Activated naive CD4-positive, alpha-beta T cell treated with anti-CD3 and anti-CD28 coated beads for 36 hours (primary cell): ENCODE results near the gene IFNL2. TPM values are rescaled to one million over a fixed set of nuclear protein-coding genes. Genes with fewer than 3 reads are reported as not detected.
"Not testable (repeated sequence)": the region's sequence is repeated elsewhere in the genome, so short reads cannot be mapped to it uniquely, and the experiment has no call there.

Experiments used
- CTCF ChIA-PET: fragments of 350-600 bp; sonication (Branson Sonifier 250); formaldehyde crosslinking; loops from one replicate; lab custom pipeline; 2021; ENCODE audit warnings: antibody characterized with exemption; lab: Charles Lee
- DNase-seq: peaks from one replicate; pipeline ENCODE4 v3.0.0-alpha.2; 2020
- H3K27ac Mint-ChIP-seq: one replicate; pipeline ENCODE4 v1.8.0; 2021; ENCODE audit warnings: mild to moderate bottlenecking, mixed read lengths
- H3K27me3 Mint-ChIP-seq: one replicate; pipeline ENCODE4 v1.8.0; 2021; ENCODE audit warnings: low read depth, mixed read lengths
- H3K36me3 Mint-ChIP-seq: one replicate; pipeline ENCODE4 v1.8.0; 2021; ENCODE audit warnings: low read depth, mixed read lengths
- H3K4me1 Mint-ChIP-seq: one replicate; pipeline ENCODE4 v1.8.0; 2021; ENCODE audit warnings: low read depth, mixed read lengths
- H3K4me3 Mint-ChIP-seq: one replicate; pipeline ENCODE4 v1.8.0; 2021; ENCODE audit warnings: mild to moderate bottlenecking, moderate library complexity, mixed read lengths
- H3K9me3 Mint-ChIP-seq: one replicate; pipeline ENCODE4 v1.8.0; 2021; ENCODE audit warnings: mixed read lengths
- intact Hi-C: fragments of 100-400 bp; cut with micrococcal nuclease; formaldehyde crosslinking; loops from one replicate; pipeline ENCODE4 v1.15.1; 2023
- total RNA-seq, 2 experiments: library from RNA; stranded (reverse); gene quantifications; one replicate each; pipeline ENCODE4 v1.2.3, GENCODE V29; 2021

Gene IFNL2
- under 1 TPM; 0.69 to 0.93 TPM for total RNA-seq

- intact Hi-C loops, H3K27ac Mint-ChIP-seq, H3K9me3 Mint-ChIP-seq, CTCF ChIA-PET, H3K4me3 Mint-ChIP-seq, H3K36me3 Mint-ChIP-seq, DNase-seq: not testable (repeated sequence)
- Mint-ChIP-seq H3K27me3 (peaks cover 21% of the 10 kb centered on the region), H3K4me1 (peaks cover 13% of the 10 kb centered on the region)
Observed at GRCh38 chr19:39268085-39268484, at the start of gene IFNL2. Gene IFNL2 (plus strand): TSS chr19:39268396. CDS start chr19:39268569, 173 bp downstream.

DNA sequence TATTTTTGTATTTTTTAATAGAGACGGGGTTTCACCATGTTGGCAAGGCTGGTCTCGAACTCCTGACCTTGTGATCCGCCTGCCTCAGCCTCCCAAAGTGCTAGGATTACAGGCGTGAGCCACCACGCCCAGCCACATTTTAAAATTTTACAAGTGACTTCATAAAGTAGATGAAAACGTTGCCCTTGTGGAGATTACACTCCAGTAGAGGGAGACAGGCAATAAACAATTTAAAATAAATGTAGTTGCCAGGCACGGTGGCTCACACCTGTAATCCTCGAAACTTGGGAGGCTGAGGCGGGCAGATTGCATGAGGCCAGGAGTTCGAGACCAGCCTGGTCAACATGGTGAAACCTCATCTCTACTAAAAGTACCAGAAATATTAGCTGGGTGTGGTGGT, 49.1 kb upstream of the IFNL2 start:
- intact Hi-C loops = loop anchor here (10.0 kb wide), 1 partner anchor 316 kb away; the partner anchor contains the start of gene EID2B
- H3K27me3 Mint-ChIP-seq = peaks cover 13% of the 10 kb centered on the region
- H3K4me3 Mint-ChIP-seq, H3K36me3 Mint-ChIP-seq, H3K27ac Mint-ChIP-seq, H3K4me1 Mint-ChIP-seq, DNase-seq, H3K9me3 Mint-ChIP-seq: not testable (repeated sequence)
- CTCF ChIA-PET = interaction anchor here (0.6 to 1.2 kb wide), 2 partner anchors 19 to 260 kb away, joined by 3 to 4 read pairs; no protein-coding TSS in a partner anchor

- Mint-ChIP-seq H3K4me3 (no peak overlapping the region), H3K27me3 (peaks cover 10% of the 10 kb centered on the region), H3K9me3 (no peaks in the 10 kb centered on the region), H3K36me3 (no peaks in the 10 kb centered on the region), H3K27ac (no peak overlapping the region), H3K4me1 (no peaks in the 10 kb centered on the region)
- intact Hi-C loops = no loop called here
- DNase-seq = peak; percentile 57
- CTCF ChIA-PET = interaction anchor here (0.6 kb wide), 1 partner anchor 335 kb away, joined by 3 read pairs; no protein-coding TSS in a partner anchor
Observed at GRCh38 chr19:39223703-39224279, 44.4 kb upstream of the IFNL2 start.

- Mint-ChIP-seq H3K4me3 (no peak overlapping the region), H3K4me1 (no peaks in the 10 kb centered on the region), H3K36me3 (no peaks in the 10 kb centered on the region), H3K27ac (no peak overlapping the region), H3K27me3 (peaks cover 8% of the 10 kb centered on the region), H3K9me3 (no peaks in the 10 kb centered on the region)
- CTCF ChIA-PET = no interaction called here
- intact Hi-C loops = no loop called here
- no peak for DNase-seq
Observed at GRCh38 chr19:39224910-39225309, 43.3 kb upstream of the IFNL2 start.

DNA sequence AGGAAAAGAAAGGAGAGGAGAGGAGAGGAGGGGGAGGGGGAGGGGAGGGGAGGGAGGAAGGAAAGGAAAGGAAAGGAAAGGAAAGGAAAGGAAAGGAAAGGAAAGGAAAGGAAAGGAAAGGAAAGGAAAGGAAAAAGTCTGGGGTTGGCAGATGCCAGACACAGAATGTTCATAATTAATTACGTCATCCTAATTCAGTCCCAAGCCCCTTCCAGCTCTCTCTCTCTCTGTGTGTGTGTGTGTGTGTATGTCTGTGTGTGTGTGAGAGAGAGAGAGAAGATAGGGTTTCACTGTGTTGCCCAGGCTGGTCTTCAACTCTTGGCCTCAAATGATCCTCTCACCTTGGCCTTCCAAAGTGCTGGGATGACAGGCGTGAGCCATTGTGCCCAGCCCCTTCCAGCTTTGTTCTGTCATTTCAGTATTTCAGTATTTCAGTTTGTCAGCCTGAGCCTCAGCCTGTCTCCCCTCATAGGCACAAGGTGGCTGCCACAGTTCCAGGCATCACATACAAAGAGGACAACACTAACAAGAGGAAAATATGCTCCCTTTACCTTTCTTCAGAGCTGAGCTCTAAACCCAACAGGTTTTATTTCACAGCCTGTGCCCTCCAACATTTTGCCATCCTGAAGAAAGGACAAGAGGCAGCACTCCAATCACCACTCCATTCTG, 38.0 kb upstream of the IFNL2 start:
- Mint-ChIP-seq H3K27ac (no peak overlapping the region), H3K4me1 (no peaks in the 10 kb centered on the region), H3K36me3 (no peaks in the 10 kb centered on the region), H3K4me3 (no peak overlapping the region), H3K27me3 (no peaks in the 10 kb centered on the region), H3K9me3 (no peaks in the 10 kb centered on the region)
- no peak for DNase-seq
- intact Hi-C loops = no loop called here
- CTCF ChIA-PET = no interaction called here

DNA sequence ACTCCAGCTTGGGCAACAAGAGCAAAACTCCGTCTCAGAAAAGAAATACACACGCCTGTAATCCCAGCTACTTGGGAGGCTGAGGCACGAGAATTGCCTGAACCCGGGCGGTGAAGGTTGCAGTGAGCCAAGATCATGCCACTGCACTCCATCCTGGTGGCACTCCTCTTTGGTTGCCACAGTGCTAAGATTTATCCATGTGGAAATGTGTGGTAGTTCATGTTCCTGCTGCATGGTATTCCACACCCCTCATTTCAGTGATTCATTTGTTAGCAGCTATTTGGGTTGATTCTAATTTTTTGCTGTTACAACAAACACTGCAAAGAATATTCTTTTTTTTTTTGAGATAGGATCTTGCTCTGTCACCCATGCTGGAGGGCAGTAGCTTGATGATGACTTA, 35.5 kb upstream of the IFNL2 start:
- Mint-ChIP-seq H3K9me3 (no peaks in the 10 kb centered on the region), H3K4me3 (no peak overlapping the region), H3K36me3 (no peaks in the 10 kb centered on the region), H3K4me1 (peaks cover 15% of the 10 kb centered on the region), H3K27ac (no peak overlapping the region), H3K27me3 (no peaks in the 10 kb centered on the region)
- CTCF ChIA-PET = no interaction called here
- DNase-seq = no peak
- intact Hi-C loops = no loop called here

GRCh38 chr19:39236527-39236926, 31.7 kb upstream of the IFNL2 start:
- intact Hi-C loops = no loop called here
- H3K27me3 Mint-ChIP-seq = no peaks in the 10 kb centered on the region
- no peak overlapping the region for H3K4me3 Mint-ChIP-seq
- CTCF ChIA-PET = no interaction called here
- DNase-seq = peak; percentile 25
- H3K9me3 Mint-ChIP-seq = no peaks in the 10 kb centered on the region
- H3K4me1 Mint-ChIP-seq = peaks cover 24% of the 10 kb centered on the region
- H3K27ac Mint-ChIP-seq = no peak overlapping the region
- H3K36me3 Mint-ChIP-seq = no peaks in the 10 kb centered on the region

GRCh38 chr19:39237200-39238184, 30.7 kb upstream of the IFNL2 start:
- intact Hi-C loops = no loop called here
- DNase-seq = peak; percentile 74
- peak overlapping the region; percentile 73 for H3K4me3 Mint-ChIP-seq

GRCh38 chr19:39238209-39238608, 30.0 kb upstream of the IFNL2 start:
- no peaks in the 10 kb centered on the region for H3K27me3 Mint-ChIP-seq
- CTCF ChIA-PET = interaction anchor here (0.6 to 1.2 kb wide), 4 partner anchors 20 to 276 kb away, joined by 3 to 6 read pairs (median 4); no protein-coding TSS in a partner anchor
- intact Hi-C loops = no loop called here

More at GRCh38 chr19:39237200-39238184, 30.7 kb upstream of the IFNL2 start:
- Mint-ChIP-seq H3K4me1 (peaks cover 24% of the 10 kb centered on the region), H3K9me3 (no peaks in the 10 kb centered on the region), H3K27ac (peak overlapping the region; percentile 79), H3K36me3 (no peaks in the 10 kb centered on the region), H3K27me3 (no peaks in the 10 kb centered on the region)
- CTCF ChIA-PET = interaction anchor here (0.9 to 1.2 kb wide), 3 partner anchors 19 to 174 kb away, joined by 3 to 4 read pairs (median 3); no protein-coding TSS in a partner anchor

DNA sequence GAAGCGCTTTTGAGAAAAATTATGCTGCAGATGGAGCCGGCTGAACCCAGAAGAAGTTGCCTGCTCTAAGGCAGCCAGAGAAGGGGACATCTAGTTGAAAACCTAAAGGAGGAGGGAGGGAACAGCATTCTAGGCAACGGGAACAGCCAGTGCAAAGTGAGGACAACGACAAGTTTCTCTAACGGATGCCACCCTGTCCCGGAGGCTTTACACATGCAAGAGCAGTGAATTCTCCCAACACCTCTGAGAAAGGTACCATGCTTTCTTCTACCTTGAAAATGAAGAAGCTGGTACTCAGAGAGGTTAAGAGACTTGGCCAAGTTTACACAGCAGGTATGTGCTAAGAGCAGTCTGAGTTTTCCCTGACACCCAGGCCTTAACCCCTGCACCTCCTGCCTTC, 29.3 kb upstream of the IFNL2 start:
- CTCF ChIA-PET = interaction anchor here (0.6 kb wide), 1 partner anchor 117 kb away, joined by 3 read pairs; no protein-coding TSS in a partner anchor
- no peak overlapping the region for H3K27ac Mint-ChIP-seq
- H3K27me3 Mint-ChIP-seq = no peaks in the 10 kb centered on the region

More at GRCh38 chr19:39238209-39238608, 30.0 kb upstream of the IFNL2 start:
- DNase-seq = no peak
- Mint-ChIP-seq H3K9me3 (no peaks in the 10 kb centered on the region), H3K27ac (peak overlapping the region; percentile 79), H3K4me3 (peak overlapping the region; percentile 73), H3K36me3 (no peaks in the 10 kb centered on the region), H3K4me1 (peaks cover 24% of the 10 kb centered on the region)

DNA sequence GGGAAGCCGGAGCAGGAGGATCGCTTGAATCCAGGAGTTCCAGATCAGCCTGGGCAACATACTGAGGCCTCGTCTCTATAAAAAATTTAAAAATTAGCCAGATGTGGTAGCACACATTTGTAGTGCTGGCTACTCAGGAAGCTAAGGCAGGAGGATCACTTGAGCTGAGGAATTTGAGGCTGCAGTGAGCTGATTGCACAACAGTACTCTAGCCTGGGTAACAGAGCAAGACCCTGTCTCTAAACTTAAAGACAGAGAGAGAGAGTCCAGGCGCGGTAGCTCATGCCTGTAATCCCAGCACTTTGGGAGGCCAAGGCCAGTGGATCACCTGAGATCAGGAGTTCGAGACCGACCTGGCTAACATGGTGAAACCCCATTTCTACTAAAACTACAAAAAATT, 27.8 kb upstream of the IFNL2 start:
- intact Hi-C loops = no loop called here
- no peak overlapping the region for H3K27ac Mint-ChIP-seq
- peaks cover 24% of the 10 kb centered on the region for H3K4me1 Mint-ChIP-seq
- CTCF ChIA-PET = no interaction called here
- no peak for DNase-seq
- no peaks in the 10 kb centered on the region for H3K27me3 Mint-ChIP-seq
- no peaks in the 10 kb centered on the region for H3K36me3 Mint-ChIP-seq
- H3K4me3 Mint-ChIP-seq = no peak overlapping the region
- H3K9me3 Mint-ChIP-seq = no peaks in the 10 kb centered on the region

More for the DNA sequence above, 29.3 kb upstream of the IFNL2 start:
- Mint-ChIP-seq H3K4me1 (peaks cover 24% of the 10 kb centered on the region), H3K4me3 (no peak overlapping the region), H3K36me3 (no peaks in the 10 kb centered on the region), H3K9me3 (no peaks in the 10 kb centered on the region)
- intact Hi-C loops = no loop called here
- no peak for DNase-seq

- not testable (repeated sequence) for H3K4me3 Mint-ChIP-seq, H3K27ac Mint-ChIP-seq
Observed at GRCh38 chr19:39243741-39244140, 24.5 kb upstream of the IFNL2 start.

More at GRCh38 chr19:39243741-39244140, 24.5 kb upstream of the IFNL2 start:
- H3K27me3 Mint-ChIP-seq, DNase-seq, CTCF ChIA-PET, intact Hi-C loops, H3K36me3 Mint-ChIP-seq, H3K9me3 Mint-ChIP-seq, H3K4me1 Mint-ChIP-seq: not testable (repeated sequence)
